Subcutaneous adipose tissue (tissue), 4 donors: ENCODE results near the gene FSTL4. TPM values are rescaled to one million over a fixed set of nuclear protein-coding genes. Genes with fewer than 3 reads are reported as not detected.

Experiments
- total RNA-seq, 4 donors: library from RNA; depleted of rRNA; stranded (reverse); fragments of >200 nt; gene quantifications; one replicate each; pipeline ENCODE4 v1.1.0, GENCODE V29; 2016
- TF ChIP-seq, protein P1 (sequence below): fragments of 450-650 bp; IDR thresholded peaks from one replicate; pipeline ENCODE4 v1.5.1; 2016; ENCODE audit warnings: low read depth, mild to moderate bottlenecking, control low read depth, antibody characterized with exemption, moderate library complexity

The FSTL4 gene
- total RNA-seq, 4 donors from 2014 or later, result not detected

GRCh38 chr5:133226186-133226585 lies 386.2 kb downstream of the FSTL4 start:
- TF ChIP-seq, protein P1, sequence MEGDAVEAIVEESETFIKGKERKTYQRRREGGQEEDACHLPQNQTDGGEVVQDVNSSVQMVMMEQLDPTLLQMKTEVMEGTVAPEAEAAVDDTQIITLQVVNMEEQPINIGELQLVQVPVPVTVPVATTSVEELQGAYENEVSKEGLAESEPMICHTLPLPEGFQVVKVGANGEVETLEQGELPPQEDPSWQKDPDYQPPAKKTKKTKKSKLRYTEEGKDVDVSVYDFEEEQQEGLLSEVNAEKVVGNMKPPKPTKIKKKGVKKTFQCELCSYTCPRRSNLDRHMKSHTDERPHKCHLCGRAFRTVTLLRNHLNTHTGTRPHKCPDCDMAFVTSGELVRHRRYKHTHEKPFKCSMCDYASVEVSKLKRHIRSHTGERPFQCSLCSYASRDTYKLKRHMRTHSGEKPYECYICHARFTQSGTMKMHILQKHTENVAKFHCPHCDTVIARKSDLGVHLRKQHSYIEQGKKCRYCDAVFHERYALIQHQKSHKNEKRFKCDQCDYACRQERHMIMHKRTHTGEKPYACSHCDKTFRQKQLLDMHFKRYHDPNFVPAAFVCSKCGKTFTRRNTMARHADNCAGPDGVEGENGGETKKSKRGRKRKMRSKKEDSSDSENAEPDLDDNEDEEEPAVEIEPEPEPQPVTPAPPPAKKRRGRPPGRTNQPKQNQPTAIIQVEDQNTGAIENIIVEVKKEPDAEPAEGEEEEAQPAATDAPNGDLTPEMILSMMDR, result no peak

DNA sequence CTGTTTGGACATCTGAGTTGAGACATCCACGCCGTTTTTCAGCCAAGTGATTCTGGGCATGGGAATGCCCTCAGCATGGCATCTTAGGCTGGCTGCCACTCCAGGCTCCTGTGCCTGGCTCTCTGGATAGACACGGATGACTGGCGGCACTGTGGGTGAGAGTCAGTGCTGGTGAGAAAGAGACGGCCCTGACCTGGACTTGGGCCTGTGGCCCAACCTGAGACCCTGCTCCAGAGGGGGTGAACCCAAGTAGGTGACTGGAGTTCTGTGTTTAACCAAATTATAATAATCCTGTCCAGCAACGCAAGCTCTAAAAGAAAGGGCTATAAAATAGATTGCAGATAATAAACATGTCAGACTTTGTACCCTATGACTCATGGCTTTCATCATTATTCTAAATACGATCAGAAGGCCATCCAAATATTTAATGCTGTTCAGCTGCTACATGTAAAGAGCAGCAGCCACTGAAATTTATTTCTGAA lies 386.6 kb downstream of the FSTL4 start:
- TF ChIP-seq, protein P1, result no peak

DNA sequence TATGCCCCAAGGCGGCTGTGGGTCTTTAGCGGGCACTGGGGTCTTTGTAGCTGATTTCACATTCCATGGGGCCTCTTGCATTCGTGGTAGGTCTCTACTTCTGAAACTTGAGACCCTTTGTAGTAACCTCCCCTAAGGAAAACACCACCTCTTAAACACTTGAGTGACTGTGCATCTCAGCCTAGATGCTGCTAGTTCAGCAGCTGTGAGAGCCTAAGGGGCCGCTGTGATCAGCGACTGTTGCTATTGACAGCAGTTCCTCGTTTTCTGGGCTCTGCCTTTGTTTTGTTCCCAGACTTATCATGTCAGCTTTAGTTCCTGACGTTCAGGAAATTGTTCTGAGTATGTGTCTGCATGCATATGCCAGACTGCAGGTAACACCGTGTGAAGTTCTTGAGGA lies 389.4 kb downstream of the FSTL4 start:
- TF ChIP-seq, protein P1, result no peak

DNA sequence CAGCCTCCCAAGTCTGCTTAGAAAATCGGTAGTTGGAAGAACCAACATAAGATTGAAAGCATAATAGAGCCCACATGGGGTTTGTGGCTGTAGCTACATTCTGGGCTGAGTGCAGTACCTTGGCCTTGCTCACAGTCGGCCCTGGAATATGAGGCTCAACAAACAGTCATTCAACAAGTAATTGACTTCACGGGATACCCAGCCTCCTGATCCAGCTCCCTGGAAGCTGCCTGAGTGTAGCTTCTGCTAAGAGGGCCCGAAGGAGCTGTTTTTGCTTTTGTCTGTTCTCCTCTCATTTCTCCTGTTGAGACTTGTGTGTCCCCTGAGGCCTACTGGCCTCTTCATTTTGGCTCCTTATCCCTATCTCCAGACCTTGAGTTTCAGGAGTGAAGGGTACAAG lies 389.8 kb downstream of the FSTL4 start:
- TF ChIP-seq, protein P1, result no peak

GRCh38 chr5:133222040-133222439 lies 390.3 kb downstream of the FSTL4 start:
- TF ChIP-seq, protein P1, result no peak

- TF ChIP-seq, protein P1, result no peak
These were observed 391.3 kb downstream of the FSTL4 start for GRCh38 chr5:133220851-133221674.

DNA sequence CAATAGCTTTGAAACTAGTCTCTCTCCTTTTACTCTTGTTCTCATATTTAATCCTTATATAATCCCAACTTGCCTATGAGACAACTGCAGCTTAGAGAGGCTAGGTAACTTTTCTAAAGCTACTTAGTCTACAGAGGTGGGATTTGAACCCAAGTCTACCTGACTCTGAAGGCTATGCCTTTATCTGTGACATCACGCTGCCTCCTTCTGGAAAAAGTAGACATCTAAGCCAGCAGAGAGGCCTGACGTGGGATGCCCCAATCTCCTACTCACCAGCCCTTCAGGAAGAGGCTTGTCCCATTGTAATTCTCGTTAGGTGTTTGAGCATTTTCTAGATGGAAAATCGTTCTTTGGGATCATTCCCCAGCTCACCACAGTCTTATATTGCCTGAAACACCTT lies 393.0 kb downstream of the FSTL4 start:
- TF ChIP-seq, protein P1, result no peak
